ENCODE measurements around the gene TTC24.
A peak's percentile ranks its signal among the peaks of the same experiment; 100 is the strongest.

GRCh38 chr1:156571261-156571852 lies 8.2 kb upstream of the TTC24 start:
- TF ChIP-seq CTCF (IDR thresholded peaks at IDR 0.05): no peak
- peak in 1 of 3 donors; percentile 24 for TF ChIP-seq POLR2AphosphoS5 (IDR thresholded peaks at IDR 0.05)
